ENCODE data around the gene CDKL2. TPM values are rescaled to one million over a fixed set of nuclear protein-coding genes. Genes with fewer than 3 reads are reported as not detected.

CDKL2 gene
- total and polyA plus RNA-seq, 9 donors: 0.08 to 0.26 (median 0.16) TPM

DNA sequence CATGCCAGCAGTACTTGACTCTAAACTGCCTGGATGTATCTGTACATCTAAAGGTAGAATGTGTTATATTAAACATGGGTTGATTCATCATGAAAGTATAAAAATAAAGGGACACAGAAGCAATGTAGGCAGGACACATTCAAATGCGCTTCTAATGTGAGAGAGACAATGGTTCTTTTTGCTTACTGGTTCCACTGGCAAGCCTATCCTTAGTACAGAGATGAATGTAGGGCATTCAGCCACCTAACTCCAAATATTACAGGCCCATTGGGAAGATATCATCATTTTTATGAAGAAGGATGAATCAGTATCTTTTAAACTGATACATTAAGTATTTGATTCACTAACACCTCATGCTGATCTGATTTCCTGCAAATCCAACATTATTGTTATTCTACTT is 18.0 kb downstream of the CDKL2 start:
- no CpG with 5 or more reads among the region's 1 CpG for WGBS (ENCODE audit: insufficient coverage)
- Histone ChIP-seq H3K36me3 (ENCODE audit: control insufficient read depth, insufficient read depth, low read length) (no peaks in the 10 kb centered on the region), H3K4me1 (ENCODE audit: control insufficient read depth, insufficient read depth, low read length) (no peaks in the 10 kb centered on the region), H3K27ac (ENCODE audit: low read length) (no peak overlapping the region), H3K9me3 (replicated peaks; ENCODE audit: control insufficient read depth, low read depth, low read length) (peaks cover 2% of the 10 kb centered on the region), H3K27me3 (ENCODE audit: control insufficient read depth, insufficient read depth, low read length) (no peaks in the 10 kb centered on the region), H3K4me3 (ENCODE audit: low read length) (no peak overlapping the region)
- DNase-seq: no peak

DNA sequence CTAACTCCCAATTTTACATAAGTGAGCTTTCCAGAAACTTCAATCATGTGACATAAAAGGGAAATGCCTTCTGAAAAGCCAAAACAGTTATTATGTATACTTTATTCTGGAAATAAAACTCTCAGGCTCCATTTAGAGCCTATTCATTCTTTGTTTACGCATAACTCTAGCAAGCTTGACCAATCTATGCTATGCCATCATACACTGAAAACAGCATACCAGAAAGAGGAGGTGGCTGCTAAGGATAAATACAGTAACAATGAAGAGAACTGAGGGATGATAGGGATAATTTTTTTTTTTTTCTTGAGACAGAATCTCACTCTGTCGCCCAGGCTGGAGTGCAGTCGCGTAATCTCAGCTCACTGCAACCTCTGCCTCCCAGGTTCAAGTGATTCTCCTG is 24.4 kb downstream of the CDKL2 start:
- WGBS (ENCODE audit: insufficient coverage): no CpG with 5 or more reads among the region's 4 CpGs
- H3K4me1 ChIP-seq (ENCODE audit: control insufficient read depth, insufficient read depth, low read length): no peaks in the 10 kb centered on the region
- H3K36me3 ChIP-seq (ENCODE audit: control insufficient read depth, insufficient read depth, low read length): no peaks in the 10 kb centered on the region
- H3K27me3 ChIP-seq (ENCODE audit: control insufficient read depth, insufficient read depth, low read length): no peaks in the 10 kb centered on the region
- no peaks in the 10 kb centered on the region for H3K9me3 ChIP-seq (replicated peaks; ENCODE audit: control insufficient read depth, low read depth, low read length)
- no peak overlapping the region for H3K27ac ChIP-seq (ENCODE audit: low read length)
- no peak for DNase-seq
- no peak overlapping the region for H3K4me3 ChIP-seq (ENCODE audit: low read length)

DNA sequence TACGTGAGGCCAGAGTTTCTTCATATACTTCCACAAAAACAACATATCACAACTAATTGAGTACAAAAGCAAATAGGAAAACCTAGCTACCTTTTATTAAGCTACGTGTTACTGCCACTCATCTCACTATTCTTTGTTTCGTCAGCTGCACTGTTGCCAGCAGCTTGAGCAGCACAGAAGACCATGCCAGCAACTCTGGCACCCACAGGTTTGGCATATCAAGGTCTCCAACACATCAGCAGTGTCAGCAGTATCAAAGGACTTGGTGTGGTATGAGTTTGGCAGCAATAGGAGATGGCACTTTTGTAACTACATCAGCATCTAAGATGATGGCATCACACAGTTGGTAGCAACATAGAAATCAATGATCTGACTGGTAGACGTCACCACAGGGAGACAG is 30.7 kb downstream of the CDKL2 start:
- H3K36me3 ChIP-seq (ENCODE audit: control insufficient read depth, insufficient read depth, low read length): no peaks in the 10 kb centered on the region
- H3K27me3 ChIP-seq (ENCODE audit: control insufficient read depth, insufficient read depth, low read length): no peaks in the 10 kb centered on the region
- WGBS (ENCODE audit: insufficient coverage): 100% methylated on average over 1 of the region's 4 CpGs
- H3K4me1 ChIP-seq (ENCODE audit: control insufficient read depth, insufficient read depth, low read length): no peaks in the 10 kb centered on the region
- H3K9me3 ChIP-seq (replicated peaks; ENCODE audit: control insufficient read depth, low read depth, low read length): no peaks in the 10 kb centered on the region
- H3K27ac ChIP-seq (ENCODE audit: low read length): no peak overlapping the region
- no peak for DNase-seq
- no peak overlapping the region for H3K4me3 ChIP-seq (ENCODE audit: low read length)

GRCh38 chr4:75598390-75598789 is 31.9 kb downstream of the CDKL2 start:
- no peak for DNase-seq
- WGBS (ENCODE audit: insufficient coverage): no CpG with 5 or more reads among the region's 3 CpGs
- no peak overlapping the region for H3K27ac ChIP-seq (ENCODE audit: low read length)

GRCh38 chr4:75596061-75596460 is 34.3 kb downstream of the CDKL2 start:
- no CpG with 5 or more reads among the region's 3 CpGs for WGBS (ENCODE audit: insufficient coverage)
- Histone ChIP-seq H3K36me3 (ENCODE audit: control insufficient read depth, insufficient read depth, low read length) (no peaks in the 10 kb centered on the region), H3K4me1 (ENCODE audit: control insufficient read depth, insufficient read depth, low read length) (no peaks in the 10 kb centered on the region), H3K27ac (ENCODE audit: low read length) (no peak overlapping the region), H3K4me3 (ENCODE audit: low read length) (no peak overlapping the region), H3K9me3 (replicated peaks; ENCODE audit: control insufficient read depth, low read depth, low read length) (no peaks in the 10 kb centered on the region), H3K27me3 (ENCODE audit: control insufficient read depth, insufficient read depth, low read length) (no peaks in the 10 kb centered on the region)
- no peak for DNase-seq

More at GRCh38 chr4:75598390-75598789, 31.9 kb downstream of the CDKL2 start:
- Histone ChIP-seq H3K27me3 (ENCODE audit: control insufficient read depth, insufficient read depth, low read length) (no peaks in the 10 kb centered on the region), H3K4me3 (ENCODE audit: low read length) (no peak overlapping the region), H3K36me3 (ENCODE audit: control insufficient read depth, insufficient read depth, low read length) (no peaks in the 10 kb centered on the region), H3K4me1 (ENCODE audit: control insufficient read depth, insufficient read depth, low read length) (no peaks in the 10 kb centered on the region), H3K9me3 (replicated peaks; ENCODE audit: control insufficient read depth, low read depth, low read length) (no peaks in the 10 kb centered on the region)

- no peaks in the 10 kb centered on the region for H3K36me3 ChIP-seq (ENCODE audit: control insufficient read depth, insufficient read depth, low read length)
- no peak for DNase-seq
- no CpG with 5 or more reads among the region's 1 CpG for WGBS (ENCODE audit: insufficient coverage)
- no peaks in the 10 kb centered on the region for H3K27me3 ChIP-seq (ENCODE audit: control insufficient read depth, insufficient read depth, low read length)
- H3K4me1 ChIP-seq (ENCODE audit: control insufficient read depth, insufficient read depth, low read length): no peaks in the 10 kb centered on the region
- H3K27ac ChIP-seq (ENCODE audit: low read length): no peak overlapping the region
- no peaks in the 10 kb centered on the region for H3K9me3 ChIP-seq (replicated peaks; ENCODE audit: control insufficient read depth, low read depth, low read length)
- no peak overlapping the region for H3K4me3 ChIP-seq (ENCODE audit: low read length)
Observed at GRCh38 chr4:75593393-75593792, 36.9 kb downstream of the CDKL2 start.

GRCh38 chr4:75584067-75584466 is 46.3 kb downstream of the CDKL2 start:
- H3K4me3 ChIP-seq (ENCODE audit: low read length): no peak overlapping the region
- 73% methylated on average over 2 of the region's 2 CpGs for WGBS (ENCODE audit: insufficient coverage)
- H3K4me1 ChIP-seq (ENCODE audit: control insufficient read depth, insufficient read depth, low read length): no peaks in the 10 kb centered on the region
- no peak overlapping the region for H3K27ac ChIP-seq (ENCODE audit: low read length)
- H3K9me3 ChIP-seq (replicated peaks; ENCODE audit: control insufficient read depth, low read depth, low read length): no peaks in the 10 kb centered on the region
- no peak for DNase-seq
- H3K36me3 ChIP-seq (ENCODE audit: control insufficient read depth, insufficient read depth, low read length): no peaks in the 10 kb centered on the region
- H3K27me3 ChIP-seq (ENCODE audit: control insufficient read depth, insufficient read depth, low read length): no peaks in the 10 kb centered on the region

GRCh38 chr4:75567725-75568124 is 62.6 kb downstream of the CDKL2 start:
- 79% methylated on average over 2 of the region's 2 CpGs for WGBS (ENCODE audit: insufficient coverage)
- DNase-seq: no peak
- Histone ChIP-seq H3K36me3 (ENCODE audit: control insufficient read depth, insufficient read depth, low read length) (no peaks in the 10 kb centered on the region), H3K27me3 (ENCODE audit: control insufficient read depth, insufficient read depth, low read length) (no peaks in the 10 kb centered on the region), H3K9me3 (replicated peaks; ENCODE audit: control insufficient read depth, low read depth, low read length) (no peaks in the 10 kb centered on the region), H3K4me1 (ENCODE audit: control insufficient read depth, insufficient read depth, low read length) (no peaks in the 10 kb centered on the region), H3K4me3 (ENCODE audit: low read length) (no peak overlapping the region), H3K27ac (ENCODE audit: low read length) (no peak overlapping the region)

DNA sequence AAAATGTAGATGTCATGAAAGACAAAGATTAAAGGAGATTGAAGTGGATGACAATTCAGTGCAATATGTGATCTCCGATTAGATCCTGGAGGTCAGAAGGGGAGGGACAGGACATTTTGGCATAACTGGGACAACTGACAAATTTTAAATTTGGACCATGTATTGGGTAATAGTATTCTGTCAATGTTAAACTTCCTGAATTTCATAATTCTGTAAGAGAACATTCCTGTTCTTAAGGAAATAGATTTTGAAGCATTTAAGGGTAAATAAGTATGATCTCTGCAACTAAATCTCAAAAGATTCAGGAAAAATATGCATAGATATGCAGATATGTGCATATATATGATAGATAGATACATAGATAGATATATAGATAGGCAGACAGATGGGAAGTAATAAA is 63.4 kb downstream of the CDKL2 start:
- 86% methylated on average over 1 of the region's 1 CpG for WGBS (ENCODE audit: insufficient coverage)
- Histone ChIP-seq H3K27me3 (ENCODE audit: control insufficient read depth, insufficient read depth, low read length) (no peaks in the 10 kb centered on the region), H3K4me1 (ENCODE audit: control insufficient read depth, insufficient read depth, low read length) (no peaks in the 10 kb centered on the region), H3K4me3 (ENCODE audit: low read length) (no peak overlapping the region), H3K27ac (ENCODE audit: low read length) (no peak overlapping the region), H3K36me3 (ENCODE audit: control insufficient read depth, insufficient read depth, low read length) (no peaks in the 10 kb centered on the region), H3K9me3 (replicated peaks; ENCODE audit: control insufficient read depth, low read depth, low read length) (no peaks in the 10 kb centered on the region)
- no peak for DNase-seq

GRCh38 chr4:75565481-75565880 is 64.8 kb downstream of the CDKL2 start:
- Histone ChIP-seq H3K36me3 (ENCODE audit: control insufficient read depth, insufficient read depth, low read length) (no peaks in the 10 kb centered on the region), H3K4me3 (ENCODE audit: low read length) (no peak overlapping the region), H3K27me3 (ENCODE audit: control insufficient read depth, insufficient read depth, low read length) (no peaks in the 10 kb centered on the region), H3K27ac (ENCODE audit: low read length) (no peak overlapping the region), H3K4me1 (ENCODE audit: control insufficient read depth, insufficient read depth, low read length) (no peaks in the 10 kb centered on the region), H3K9me3 (replicated peaks; ENCODE audit: control insufficient read depth, low read depth, low read length) (no peaks in the 10 kb centered on the region)
- no peak for DNase-seq

GRCh38 chr4:75564023-75564422 is 66.3 kb downstream of the CDKL2 start:
- no peak overlapping the region for H3K27ac ChIP-seq (ENCODE audit: low read length)
- WGBS (ENCODE audit: insufficient coverage): 72% methylated on average over 8 of the region's 11 CpGs
- no peaks in the 10 kb centered on the region for H3K27me3 ChIP-seq (ENCODE audit: control insufficient read depth, insufficient read depth, low read length)
- no peaks in the 10 kb centered on the region for H3K36me3 ChIP-seq (ENCODE audit: control insufficient read depth, insufficient read depth, low read length)
- H3K4me3 ChIP-seq (ENCODE audit: low read length): no peak overlapping the region
- H3K4me1 ChIP-seq (ENCODE audit: control insufficient read depth, insufficient read depth, low read length): no peaks in the 10 kb centered on the region
- H3K9me3 ChIP-seq (replicated peaks; ENCODE audit: control insufficient read depth, low read depth, low read length): no peaks in the 10 kb centered on the region
- DNase-seq: no peak
